Karpas-422 (cell line): ENCODE data around the gene LAMC2. TPM values are rescaled to one million over a fixed set of nuclear protein-coding genes. Genes with fewer than 3 reads are reported as not detected.

Source experiments
- DNase-seq: peaks from one replicate; pipeline ENCODE4 v3.0.0-alpha.2; 2015
- H2AFZ ChIP-seq: fragments of 200-600 bp; sonication (generic); 2 replicates; pipeline ENCODE4 v1.6.1; 2014; ENCODE audit warnings: antibody characterized with exemption, low read length, mixed read lengths
- H3K27ac ChIP-seq: fragments of 200-600 bp; sonication (generic); 2 replicates; pipeline ENCODE4 v1.5.1; 2014; ENCODE audit warnings: mild to moderate bottlenecking, low read length, moderate library complexity
- H3K27me3 ChIP-seq: fragments of 200-600 bp; sonication (generic); 2 replicates; pipeline ENCODE4 v1.6.1; 2014; ENCODE audit warnings: low read length, mixed read lengths
- H3K36me3 ChIP-seq: fragments of 200-600 bp; sonication (generic); 2 replicates; pipeline ENCODE4 v1.6.1; 2014; ENCODE audit warnings: low read length, mixed read lengths; ENCODE audit not compliant: insufficient read depth
- H3K4me1 ChIP-seq: fragments of 200-600 bp; sonication (generic); 2 replicates; pipeline ENCODE4 v1.6.1; 2014; ENCODE audit warnings: mild to moderate bottlenecking, low read length, mixed read lengths
- H3K4me2 ChIP-seq: fragments of 200-600 bp; sonication (generic); 2 replicates; pipeline ENCODE4 v1.6.1; 2014; ENCODE audit warnings: low read length, low read depth, mild to moderate bottlenecking; ENCODE audit not compliant: poor library complexity, severe bottlenecking
- H3K4me3 ChIP-seq: fragments of 200-600 bp; sonication (generic); 2 replicates; pipeline ENCODE4 v1.5.1; 2014; ENCODE audit warnings: mild to moderate bottlenecking, antibody characterized with exemption, low read length, mixed read lengths
- H3K79me2 ChIP-seq: fragments of 200-600 bp; sonication (generic); 2 replicates; pipeline ENCODE4 v1.6.1; 2014; ENCODE audit warnings: mild to moderate bottlenecking, low read length, mixed read lengths
- H3K9ac ChIP-seq: fragments of 200-600 bp; sonication (generic); 2 replicates; pipeline ENCODE4 v1.6.0; 2014; ENCODE audit warnings: low read length
- H3K9me2 ChIP-seq: fragments of 200-600 bp; sonication (generic), shearing (Covaris generic); replicated peaks from 2 replicates; pipeline ENCODE4 v1.6.0; 2014; ENCODE audit warnings: mild to moderate bottlenecking, low read length, moderate library complexity; ENCODE audit not compliant: insufficient read depth
- H3K9me3 ChIP-seq: fragments of 300-700, 200-600 bp; sonication (generic); 2 replicates; pipeline ENCODE4 v1.6.1; 2014; ENCODE audit warnings: low read length, mixed read lengths
- H4K20me1 ChIP-seq: fragments of 200-600 bp; sonication (generic); 2 replicates; pipeline ENCODE4 v1.6.1; 2014; ENCODE audit warnings: mild to moderate bottlenecking, antibody characterized with exemption, low read length, low read depth; ENCODE audit not compliant: insufficient read depth
- total RNA-seq: library from RNA; depleted of rRNA; stranded (reverse); fragments of >200 nt; shearing (Covaris generic); gene quantifications from 2 replicates; pipeline ENCODE4 v1.2.3, GENCODE V29; 2014; ENCODE audit warnings: low replicate concordance

Gene LAMC2
- total RNA-seq, 1 experiment from 2014 or later = not detected

- Histone ChIP-seq H3K36me3 (no peaks in the 10 kb centered on the region), H3K27me3 (no peaks in the 10 kb centered on the region), H3K4me2 (no peak overlapping the region), H3K9me3 (no peaks in the 10 kb centered on the region), H3K9ac (no peak overlapping the region), H3K9me2 (no peaks in the 10 kb centered on the region), H3K4me1 (no peaks in the 10 kb centered on the region), H3K4me3 (no peak overlapping the region), H3K79me2 (no peaks in the 10 kb centered on the region), H4K20me1 (no peaks in the 10 kb centered on the region), H3K27ac (no peak overlapping the region), H2AFZ (no peak overlapping the region)
- peak; percentile 58 for DNase-seq
Measured at GRCh38 chr1:183218971-183219615, 33.0 kb downstream of the LAMC2 start.

GRCh38 chr1:183219616-183220009 lies 33.5 kb downstream of the LAMC2 start:
- Histone ChIP-seq H3K79me2 (no peaks in the 10 kb centered on the region), H3K9me2 (no peaks in the 10 kb centered on the region), H3K9ac (no peak overlapping the region), H3K4me2 (no peak overlapping the region), H3K9me3 (no peaks in the 10 kb centered on the region), H3K27ac (no peak overlapping the region), H4K20me1 (no peaks in the 10 kb centered on the region), H3K36me3 (no peaks in the 10 kb centered on the region), H3K4me3 (no peak overlapping the region), H3K27me3 (no peaks in the 10 kb centered on the region), H3K4me1 (no peaks in the 10 kb centered on the region), H2AFZ (no peak overlapping the region)
- no peak for DNase-seq

GRCh38 chr1:183222909-183223308 lies 36.8 kb downstream of the LAMC2 start:
- no peaks in the 10 kb centered on the region for H3K36me3 ChIP-seq
- no peak overlapping the region for H2AFZ ChIP-seq
- H3K27ac ChIP-seq = no peak overlapping the region
- H3K9me3 ChIP-seq = no peaks in the 10 kb centered on the region
- H3K9ac ChIP-seq = no peak overlapping the region
- no peaks in the 10 kb centered on the region for H3K4me1 ChIP-seq
- H3K27me3 ChIP-seq = no peaks in the 10 kb centered on the region
- no peak for DNase-seq
- H3K79me2 ChIP-seq = no peaks in the 10 kb centered on the region
- no peak overlapping the region for H3K4me2 ChIP-seq
- no peaks in the 10 kb centered on the region for H3K9me2 ChIP-seq
- H4K20me1 ChIP-seq = no peaks in the 10 kb centered on the region
- no peak overlapping the region for H3K4me3 ChIP-seq

- Histone ChIP-seq H2AFZ (no peak overlapping the region), H3K9ac (no peak overlapping the region), H4K20me1 (no peaks in the 10 kb centered on the region), H3K4me3 (no peak overlapping the region), H3K36me3 (no peaks in the 10 kb centered on the region), H3K9me3 (no peaks in the 10 kb centered on the region), H3K79me2 (no peaks in the 10 kb centered on the region), H3K27me3 (no peaks in the 10 kb centered on the region), H3K27ac (no peak overlapping the region), H3K4me1 (no peaks in the 10 kb centered on the region), H3K4me2 (no peak overlapping the region), H3K9me2 (no peaks in the 10 kb centered on the region)
- DNase-seq = no peak
Measured at GRCh38 chr1:183223467-183223866, 37.4 kb downstream of the LAMC2 start.

- Histone ChIP-seq H3K27ac (no peak overlapping the region), H4K20me1 (no peaks in the 10 kb centered on the region), H3K36me3 (no peaks in the 10 kb centered on the region), H3K4me1 (no peaks in the 10 kb centered on the region), H3K9me2 (no peaks in the 10 kb centered on the region), H3K9ac (no peak overlapping the region), H3K4me2 (no peak overlapping the region), H3K9me3 (no peaks in the 10 kb centered on the region), H3K27me3 (no peaks in the 10 kb centered on the region), H2AFZ (no peak overlapping the region), H3K79me2 (no peaks in the 10 kb centered on the region), H3K4me3 (no peak overlapping the region)
- DNase-seq = no peak
Measured at GRCh38 chr1:183226361-183226760, 40.3 kb downstream of the LAMC2 start.

GRCh38 chr1:183226963-183227362 lies 40.9 kb downstream of the LAMC2 start:
- H3K9ac ChIP-seq = no peak overlapping the region
- H3K36me3 ChIP-seq = no peaks in the 10 kb centered on the region
- H2AFZ ChIP-seq = no peak overlapping the region
- H3K27ac ChIP-seq = no peak overlapping the region
- DNase-seq = no peak
- no peak overlapping the region for H3K4me2 ChIP-seq
- no peaks in the 10 kb centered on the region for H4K20me1 ChIP-seq
- no peaks in the 10 kb centered on the region for H3K79me2 ChIP-seq
- no peaks in the 10 kb centered on the region for H3K9me3 ChIP-seq
- no peaks in the 10 kb centered on the region for H3K27me3 ChIP-seq
- H3K4me1 ChIP-seq = no peaks in the 10 kb centered on the region
- no peaks in the 10 kb centered on the region for H3K9me2 ChIP-seq
- no peak overlapping the region for H3K4me3 ChIP-seq

- Histone ChIP-seq H3K4me1 (no peaks in the 10 kb centered on the region), H4K20me1 (no peaks in the 10 kb centered on the region), H3K9me3 (no peaks in the 10 kb centered on the region), H3K9ac (no peak overlapping the region), H3K9me2 (no peaks in the 10 kb centered on the region), H3K79me2 (no peaks in the 10 kb centered on the region), H2AFZ (no peak overlapping the region), H3K27me3 (no peaks in the 10 kb centered on the region), H3K4me2 (no peak overlapping the region), H3K27ac (no peak overlapping the region), H3K36me3 (no peaks in the 10 kb centered on the region), H3K4me3 (no peak overlapping the region)
- DNase-seq = peak; percentile 76
Measured at GRCh38 chr1:183227422-183228346, 41.6 kb downstream of the LAMC2 start.

- no peak overlapping the region for H3K27ac ChIP-seq
- no peak for DNase-seq
- no peaks in the 10 kb centered on the region for H3K27me3 ChIP-seq
- no peak overlapping the region for H2AFZ ChIP-seq
- H4K20me1 ChIP-seq = no peaks in the 10 kb centered on the region
- H3K79me2 ChIP-seq = no peaks in the 10 kb centered on the region
- no peak overlapping the region for H3K9ac ChIP-seq
- H3K9me2 ChIP-seq = no peaks in the 10 kb centered on the region
- no peaks in the 10 kb centered on the region for H3K36me3 ChIP-seq
- no peaks in the 10 kb centered on the region for H3K4me1 ChIP-seq
- no peaks in the 10 kb centered on the region for H3K9me3 ChIP-seq
- H3K4me2 ChIP-seq = no peak overlapping the region
- H3K4me3 ChIP-seq = no peak overlapping the region
Measured at GRCh38 chr1:183228347-183229220, 42.5 kb downstream of the LAMC2 start.
